HEK293 (cell line): Measurements from ENCODE around the gene CXADR.

Experiments used
- CTCF ChIA-PET: fragments of 350-600 bp; formaldehyde crosslinking; extraction: SDS; loops from one replicate; lab custom pipeline; 2021; ENCODE audit warnings: antibody characterized with exemption; lab: Yijun Ruan, JAX
- POLR2A ChIA-PET: fragments of 300-600 bp; formaldehyde crosslinking; extraction: SDS; loops from one replicate; lab custom pipeline; 2020; ENCODE audit warnings: antibody characterized with exemption, inconsistent platforms; lab: Yijun Ruan, JAX
- H3K27ac ChIP-seq: fragments of 200-500 bp; sonication (Bioruptor generic); 2 replicates; pipeline ENCODE4 v1.5.1; 2014; ENCODE audit warnings: low read depth, low read length, control low read depth, inconsistent platforms; ENCODE audit errors: extremely low read depth
- H3K36me3 ChIP-seq, 2 experiments: fragments of 200-500 bp in 1 of 2; sonication (Bioruptor generic) in 1 of 2; 1 replicate in 1 of 2; 2 replicates in 1 of 2; pipeline ENCODE4 v1.5.1; 2014 to 2017; ENCODE audit warnings: inconsistent platforms in 2 of 2, low read length in 2 of 2; ENCODE audit not compliant: control insufficient read depth in 2 of 2, insufficient read depth in 1 of 2
- H3K4me1 ChIP-seq: fragments of 200-500 bp; sonication (Bioruptor generic); 2 replicates; pipeline ENCODE4 v1.5.1; 2014; ENCODE audit warnings: mild to moderate bottlenecking, low read length, inconsistent platforms; ENCODE audit not compliant: control insufficient read depth, insufficient read depth
- H3K4me3 ChIP-seq: 2 replicates; pipeline ENCODE4 v1.5.1; 2011; ENCODE audit warnings: low read depth, mild to moderate bottlenecking, control low read depth, low read length, moderate library complexity
- H3K9me3 ChIP-seq: fragments of 200-500 bp; sonication (Bioruptor generic); 2 replicates; pipeline ENCODE4 v1.5.1; 2014; ENCODE audit warnings: low read depth, low read length, inconsistent platforms; ENCODE audit not compliant: control insufficient read depth, insufficient read depth
- IKZF3 ChIP-seq: fragments of 450-650 bp; IDR thresholded peaks from 2 replicates; pipeline ENCODE4 v1.5.0; 2018; ENCODE audit warnings: missing biosample characterization, mild to moderate bottlenecking, missing genetic modification characterization, moderate library complexity
- KLF10 ChIP-seq: fragments of 450-650 bp; IDR thresholded peaks from 2 replicates; pipeline ENCODE4 v1.5.1; 2018; ENCODE audit warnings: missing biosample characterization, mild to moderate bottlenecking, missing genetic modification characterization
- MZF1 ChIP-seq: fragments of 450-650 bp; formaldehyde crosslinking; IDR thresholded peaks from 2 replicates; pipeline ENCODE4 v1.5.1; 2017; ENCODE audit warnings: missing biosample characterization, missing genetic modification characterization, borderline replicate concordance
- PBX3 ChIP-seq: sonication (generic); formaldehyde crosslinking; IDR thresholded peaks from 2 replicates; pipeline ENCODE4 v1.8.1; 2022; ENCODE audit warnings: mild to moderate bottlenecking, moderate library complexity, missing genetic modification reagents
- REPIN1 ChIP-seq: fragments of 450-650 bp; formaldehyde crosslinking; IDR thresholded peaks from 2 replicates; pipeline ENCODE4 v1.5.1; 2017; ENCODE audit warnings: missing biosample characterization, missing genetic modification characterization, low read depth
- ZBTB26 ChIP-seq: fragments of 450-650 bp; formaldehyde crosslinking; optimal IDR thresholded peaks from 2 replicates; pipeline ENCODE3; 2016; ENCODE audit warnings: missing biosample characterization, mild to moderate bottlenecking, missing genetic modification characterization
- ZFHX2 ChIP-seq: fragments of 450-650 bp; formaldehyde crosslinking; conservative IDR thresholded peaks from 2 replicates; pipeline ENCODE4 v1.5.1; 2016; ENCODE audit warnings: missing biosample characterization, missing genetic modification characterization
- ZNF138 ChIP-seq: fragments of 450-650 bp; formaldehyde crosslinking; IDR thresholded peaks from 2 replicates; pipeline ENCODE4 v1.5.1; 2016; ENCODE audit warnings: missing biosample characterization, missing genetic modification characterization, borderline replicate concordance
- ZNF221 ChIP-seq: fragments of 450-650 bp; formaldehyde crosslinking; IDR thresholded peaks from 2 replicates; pipeline ENCODE4 v1.5.1; 2017; ENCODE audit warnings: missing biosample characterization, missing genetic modification characterization, borderline replicate concordance
- ZNF239 ChIP-seq: fragments of 450-650 bp; formaldehyde crosslinking; IDR thresholded peaks from 2 replicates; pipeline ENCODE4 v1.5.1; 2016; ENCODE audit warnings: missing biosample characterization, missing genetic modification characterization
- ZNF274 ChIP-seq, 2 experiments: fragments of 200-500 bp in 1 of 2; fragments of 450-650 bp in 1 of 2; sonication (Bioruptor generic) in 1 of 2; formaldehyde crosslinking in 1 of 2; IDR thresholded peaks; 2 replicates each; pipeline versions ENCODE4 v1.5.1 to v1.6.1; 2014 to 2016; ENCODE audit warnings: borderline replicate concordance in 1 of 2, inconsistent platforms in 1 of 2, low read length in 1 of 2, missing biosample characterization in 1 of 2, missing genetic modification characterization in 1 of 2
- ZNF341 ChIP-seq: fragments of 450-650 bp; formaldehyde crosslinking; IDR thresholded peaks from 2 replicates; pipeline ENCODE4; 2016; ENCODE audit warnings: low read depth, missing biosample characterization, missing genetic modification characterization
- ZNF350 ChIP-seq: fragments of 450-650 bp; formaldehyde crosslinking; IDR thresholded peaks from 2 replicates; pipeline ENCODE4 v1.5.0; 2017; ENCODE audit warnings: missing biosample characterization, mild to moderate bottlenecking, missing genetic modification characterization
- ZNF37A ChIP-seq: fragments of 450-650 bp; IDR thresholded peaks from 2 replicates; pipeline ENCODE4 v1.5.1; 2018; ENCODE audit warnings: missing biosample characterization, missing genetic modification characterization
- ZNF394 ChIP-seq: fragments of 450-650 bp; formaldehyde crosslinking; IDR thresholded peaks from 2 replicates; pipeline ENCODE4 v1.5.1; 2016; ENCODE audit warnings: missing biosample characterization, missing genetic modification characterization, mild to moderate bottlenecking, moderate library complexity, borderline replicate concordance
- ZNF510 ChIP-seq: fragments of 450-650 bp; formaldehyde crosslinking; IDR thresholded peaks from 2 replicates; pipeline ENCODE4 v1.5.1; 2018; ENCODE audit warnings: mild to moderate bottlenecking, missing genetic modification characterization, missing biosample characterization; ENCODE audit not compliant: insufficient replicate concordance
- ZNF561 ChIP-seq: fragments of 450-650 bp; IDR thresholded peaks from 2 replicates; pipeline ENCODE4 v1.5.1; 2018; ENCODE audit warnings: missing biosample characterization, missing genetic modification characterization, borderline replicate concordance
- ZNF585B ChIP-seq: fragments of 450-650 bp; formaldehyde crosslinking; IDR thresholded peaks from 2 replicates; pipeline ENCODE4 v1.5.1; 2016; ENCODE audit warnings: missing biosample characterization, missing genetic modification characterization
- ZNF610 ChIP-seq: fragments of 450-650 bp; formaldehyde crosslinking; IDR thresholded peaks from 2 replicates; pipeline ENCODE4 v1.5.1; 2016; ENCODE audit warnings: missing biosample characterization, missing genetic modification characterization, borderline replicate concordance
- ZNF660 ChIP-seq: fragments of 450-650 bp; IDR thresholded peaks from 2 replicates; pipeline ENCODE4 v1.5.1; 2018; ENCODE audit warnings: missing biosample characterization, mild to moderate bottlenecking, missing genetic modification characterization
- ZNF747 ChIP-seq: fragments of 450-650 bp; formaldehyde crosslinking; IDR thresholded peaks from 2 replicates; pipeline ENCODE4 v1.5.1; 2016; ENCODE audit warnings: missing biosample characterization, missing genetic modification characterization

CXADR gene

GRCh38 chr21:17612565-17613241, 99.9 kb downstream of the CXADR start, which contains the start of gene BTG3 (continued):
- TF ChIP-seq ZBTB26 (tag by site-specific recombination) (peak; percentile 66), ZNF585B (tag by site-specific recombination) (no peak), ZNF221 (tag by site-specific recombination) (no peak), ZNF660 (tag by site-specific recombination) (peak; percentile 67), PBX3 (CRISPR knock-in tag) (peak; percentile 97), IKZF3 (tag by site-specific recombination) (peak; percentile 35; the same call in 1 of the 2 replicates), KLF10 (peak; percentile 77), ZNF510 (tag by site-specific recombination) (no peak), REPIN1 (no peak), ZNF747 (tag by site-specific recombination) (no peak), ZFHX2 (tag by site-specific recombination) (no peak)

DNA sequence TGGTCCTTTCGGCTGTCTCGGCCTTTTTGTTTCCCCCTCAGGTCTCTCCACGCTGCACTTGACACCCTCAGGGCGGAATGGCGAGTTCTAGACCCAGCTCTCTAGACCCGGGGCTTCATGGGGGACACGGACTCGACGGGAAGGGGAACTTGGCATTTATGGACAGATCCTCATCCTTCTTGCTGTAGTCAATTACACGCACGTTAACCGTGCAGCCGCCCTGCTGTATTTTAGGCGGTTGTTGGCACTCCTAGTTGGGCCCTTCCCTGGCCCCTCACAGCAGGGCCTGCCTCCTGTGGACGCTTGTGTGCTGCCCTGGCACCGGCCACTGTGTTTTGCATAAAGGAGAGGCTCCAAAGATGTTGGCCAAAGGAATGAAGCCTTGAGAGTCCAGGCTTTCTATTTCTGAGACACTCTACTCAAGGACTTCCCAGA, 100.4 kb downstream of the CXADR start:
- Histone ChIP-seq H3K4me3 (peak overlapping the region; percentile 66), H3K9me3 (no peaks in the 10 kb centered on the region), H3K4me1 (no peaks in the 10 kb centered on the region), H3K36me3 (peaks cover 5 to 21% of the 10 kb centered on the region in 2 experiments), H3K27ac (peak overlapping the region; percentile 72; the same call in 1 of the 2 replicates)
- no peak for TF ChIP-seq ZNF350 (tag by site-specific recombination)
- TF ChIP-seq ZNF394 (tag by site-specific recombination): no peak
- TF ChIP-seq ZNF37A: no peak
- TF ChIP-seq ZNF274 (IDR thresholded peaks at IDR 0.05; ENCODE audit: low read length): no peak
- no peak for TF ChIP-seq ZNF274 (tag by site-specific recombination; IDR thresholded peaks at IDR 0.05; ENCODE audit: borderline replicate concordance)
- no peak for TF ChIP-seq ZNF341
- TF ChIP-seq ZNF239 (tag by site-specific recombination): no peak
- POLR2A ChIA-PET: no interaction called here
- CTCF ChIA-PET: interaction anchor here (0.7 to 3.6 kb wide), 3 partner anchors 66 to 226 kb away, joined by 4 to 15 read pairs (median 8); no protein-coding TSS in a partner anchor

DNA sequence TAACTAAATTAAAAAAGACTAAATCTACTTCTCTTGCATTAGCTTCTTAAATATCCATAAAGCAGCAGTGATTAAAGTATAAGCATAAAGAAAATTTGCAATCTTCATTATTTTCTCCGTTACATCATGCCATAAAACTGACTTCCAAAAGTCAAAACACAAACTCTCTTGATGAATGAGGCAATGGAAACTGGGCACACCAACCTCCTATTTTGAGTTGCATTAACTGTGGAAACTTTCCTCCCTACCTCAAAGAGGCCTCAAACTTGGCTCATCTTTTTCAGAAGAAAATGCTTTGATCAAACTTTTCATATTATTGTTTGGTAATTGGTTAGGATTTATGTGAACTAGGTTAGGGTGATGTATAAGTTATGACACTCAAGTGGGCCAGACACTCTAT, 104.0 kb downstream of the CXADR start:
- Histone ChIP-seq H3K27ac (no peak overlapping the region), H3K4me3 (no peak overlapping the region), H3K4me1 (no peaks in the 10 kb centered on the region), H3K9me3 (no peaks in the 10 kb centered on the region), H3K36me3 (no peaks in the 10 kb centered on the region)
- ChIA-PET POLR2A (no interaction called here), CTCF (interaction anchor here (3.6 kb wide), 1 partner anchor 230 kb away, joined by 15 read pairs; no protein-coding TSS in a partner anchor)
- TF ChIP-seq ZNF561 (tag by site-specific recombination) (no peak), MZF1 (tag by site-specific recombination) (no peak), KLF10 (no peak), ZNF610 (tag by site-specific recombination) (no peak), ZNF138 (tag by site-specific recombination) (no peak)
